HPDE6-E6E7 (cell line): ENCODE data around the gene CMPK2.
"Not testable (repeated sequence)": the region's sequence is repeated elsewhere in the genome, so short reads cannot be mapped to it uniquely, and the experiment has no call there.

Source experiments
- DNase-seq: peaks from one replicate; pipeline ENCODE4 v3.0.0; 2011; ENCODE audit warnings: missing footprints; ENCODE audit errors: extremely low spot score

Gene CMPK2

GRCh38 chr2:6880200-6880733, 14.6 kb upstream of the CMPK2 start:
- no peak for DNase-seq

- no peak for DNase-seq
Observed at GRCh38 chr2:6879011-6879410, 13.3 kb upstream of the CMPK2 start.

- no peak for DNase-seq
Observed at GRCh38 chr2:6878549-6878948, 12.8 kb upstream of the CMPK2 start.

GRCh38 chr2:6877402-6878304, 11.9 kb upstream of the CMPK2 start, which contains the start of gene RSAD2:
Gene RSAD2 (plus strand): TSS chr2:6877777. CDS start chr2:6877801, 24 bp downstream.
- peak; percentile 83 for DNase-seq

GRCh38 chr2:6876309-6876708, 10.6 kb upstream of the CMPK2 start:
- DNase-seq = no peak

- DNase-seq = no peak
Observed at GRCh38 chr2:6874032-6874431, 8.3 kb upstream of the CMPK2 start.

- no peak for DNase-seq
Observed at GRCh38 chr2:6872394-6872793, 6.7 kb upstream of the CMPK2 start.

- no peak for DNase-seq
Observed at GRCh38 chr2:6866982-6867381, 1.3 kb upstream of the CMPK2 start.

GRCh38 chr2:6866275-6866671, 566 bp upstream of the CMPK2 start:
- DNase-seq = peak; percentile 52

- no peak for DNase-seq
Observed at GRCh38 chr2:6864923-6865345, 773 bp downstream of the CMPK2 start.

- DNase-seq = no peak
Observed at GRCh38 chr2:6864231-6864754, 1.4 kb downstream of the CMPK2 start.

GRCh38 chr2:6863792-6864191, 1.9 kb downstream of the CMPK2 start:
- DNase-seq = no peak

GRCh38 chr2:6860296-6860695, 5.4 kb downstream of the CMPK2 start:
- DNase-seq = no peak

GRCh38 chr2:6858466-6859027, 7.2 kb downstream of the CMPK2 start:
- not testable (repeated sequence) for DNase-seq

- no peak for DNase-seq
Observed at GRCh38 chr2:6856548-6856920, 9.2 kb downstream of the CMPK2 start.

GRCh38 chr2:6855860-6856547, 9.7 kb downstream of the CMPK2 start:
- no peak for DNase-seq

GRCh38 chr2:6854416-6854815, 11.3 kb downstream of the CMPK2 start:
- no peak for DNase-seq

GRCh38 chr2:6852195-6852594, 13.5 kb downstream of the CMPK2 start:
- no peak for DNase-seq

- DNase-seq = no peak
Observed at GRCh38 chr2:6846967-6847681, 18.6 kb downstream of the CMPK2 start.

- DNase-seq = no peak
Observed at GRCh38 chr2:6846540-6846939, 19.2 kb downstream of the CMPK2 start.

- DNase-seq = no peak
Observed at GRCh38 chr2:6845903-6846302, 19.8 kb downstream of the CMPK2 start.
